ENCODE results near the gene CHRNA1.

DNA sequence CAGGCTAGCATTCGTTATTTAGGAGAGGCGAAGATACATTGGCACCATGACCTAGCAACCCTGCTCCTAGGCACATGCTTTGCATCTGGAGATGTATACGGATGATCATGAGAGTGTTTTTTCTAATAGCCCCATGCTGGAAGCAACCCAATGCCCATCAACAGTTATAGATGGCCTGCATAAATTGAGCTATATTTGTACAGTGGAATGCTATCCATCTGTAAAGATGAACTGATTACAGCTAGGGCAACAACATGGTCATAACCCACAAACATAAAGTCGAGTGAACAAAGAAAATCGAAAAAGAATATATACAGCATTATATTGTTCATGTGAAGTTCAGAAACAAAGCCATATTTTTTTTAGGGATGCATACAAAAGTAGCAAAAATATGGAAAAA lies 20.6 kb upstream of the CHRNA1 start:
- TF ChIP-seq CTCF (IDR thresholded peaks at IDR 0.05; ENCODE audit: poor library complexity, severe bottlenecking) (no peak), POLR2AphosphoS5 (IDR thresholded peaks at IDR 0.05) (no peak), RAD21 (conservative IDR thresholded peaks at IDR 0.05) (no peak)
- TF ChIP-seq, protein P1, sequence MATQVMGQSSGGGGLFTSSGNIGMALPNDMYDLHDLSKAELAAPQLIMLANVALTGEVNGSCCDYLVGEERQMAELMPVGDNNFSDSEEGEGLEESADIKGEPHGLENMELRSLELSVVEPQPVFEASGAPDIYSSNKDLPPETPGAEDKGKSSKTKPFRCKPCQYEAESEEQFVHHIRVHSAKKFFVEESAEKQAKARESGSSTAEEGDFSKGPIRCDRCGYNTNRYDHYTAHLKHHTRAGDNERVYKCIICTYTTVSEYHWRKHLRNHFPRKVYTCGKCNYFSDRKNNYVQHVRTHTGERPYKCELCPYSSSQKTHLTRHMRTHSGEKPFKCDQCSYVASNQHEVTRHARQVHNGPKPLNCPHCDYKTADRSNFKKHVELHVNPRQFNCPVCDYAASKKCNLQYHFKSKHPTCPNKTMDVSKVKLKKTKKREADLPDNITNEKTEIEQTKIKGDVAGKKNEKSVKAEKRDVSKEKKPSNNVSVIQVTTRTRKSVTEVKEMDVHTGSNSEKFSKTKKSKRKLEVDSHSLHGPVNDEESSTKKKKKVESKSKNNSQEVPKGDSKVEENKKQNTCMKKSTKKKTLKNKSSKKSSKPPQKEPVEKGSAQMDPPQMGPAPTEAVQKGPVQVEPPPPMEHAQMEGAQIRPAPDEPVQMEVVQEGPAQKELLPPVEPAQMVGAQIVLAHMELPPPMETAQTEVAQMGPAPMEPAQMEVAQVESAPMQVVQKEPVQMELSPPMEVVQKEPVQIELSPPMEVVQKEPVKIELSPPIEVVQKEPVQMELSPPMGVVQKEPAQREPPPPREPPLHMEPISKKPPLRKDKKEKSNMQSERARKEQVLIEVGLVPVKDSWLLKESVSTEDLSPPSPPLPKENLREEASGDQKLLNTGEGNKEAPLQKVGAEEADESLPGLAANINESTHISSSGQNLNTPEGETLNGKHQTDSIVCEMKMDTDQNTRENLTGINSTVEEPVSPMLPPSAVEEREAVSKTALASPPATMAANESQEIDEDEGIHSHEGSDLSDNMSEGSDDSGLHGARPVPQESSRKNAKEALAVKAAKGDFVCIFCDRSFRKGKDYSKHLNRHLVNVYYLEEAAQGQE (IDR thresholded peaks at IDR 0.05; ENCODE audit: borderline replicate concordance) = no peak

All from neural cell (in vitro differentiated cells).